ENCODE data around the gene KIF22. TPM values are rescaled to one million over a fixed set of nuclear protein-coding genes. Genes with fewer than 3 reads are reported as not detected.

KIF22 gene
- total RNA-seq, 4 donors from 2014 or later, result 31.9 to 157 (median 72.8) TPM

DNA sequence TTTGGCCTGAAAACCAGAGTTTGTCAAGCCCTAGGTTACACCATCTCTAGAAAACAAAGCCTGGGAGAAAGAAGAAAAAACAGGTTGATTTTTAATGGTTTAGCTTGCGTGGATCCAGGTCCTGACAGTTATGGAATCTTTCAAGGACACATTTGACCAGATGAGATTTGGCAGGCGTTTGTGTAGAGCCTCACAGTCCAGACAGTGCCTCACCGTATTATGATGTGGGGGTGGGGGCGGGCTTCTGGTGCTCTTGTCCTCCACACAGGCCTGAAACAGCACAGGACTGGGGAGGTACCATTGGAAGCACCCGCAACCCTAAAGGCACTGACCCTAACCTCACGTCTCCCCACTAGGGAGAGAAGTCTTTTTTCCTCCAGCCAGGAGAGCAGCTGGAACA, 49.3 kb downstream of the KIF22 start:
- H3K4me3 ChIP-seq, result no peak overlapping the region
- H3K4me1 ChIP-seq, result no peaks in the 10 kb centered on the region
- no peaks in the 10 kb centered on the region for H3K27me3 ChIP-seq
- no peaks in the 10 kb centered on the region for H3K9me3 ChIP-seq
- TF ChIP-seq CTCF (IDR thresholded peaks at IDR 0.05), result no peak
- TF ChIP-seq POLR2A (IDR thresholded peaks at IDR 0.05), result no peak
- DNase-seq, result no peak
- H3K36me3 ChIP-seq, result peaks cover 0 to 98% (median 0%) of the 10 kb centered on the region in 3 donors
- H3K27ac ChIP-seq, result no peak overlapping the region

- TF ChIP-seq POLR2A (IDR thresholded peaks at IDR 0.05), result no peak
- no peak for TF ChIP-seq CTCF (IDR thresholded peaks at IDR 0.05)
- no peaks in the 10 kb centered on the region for H3K27me3 ChIP-seq
- H3K9me3 ChIP-seq, result no peaks in the 10 kb centered on the region
- no peaks in the 10 kb centered on the region for H3K4me1 ChIP-seq
- no peak for DNase-seq
- no peak overlapping the region for H3K4me3 ChIP-seq
- H3K27ac ChIP-seq, result no peak overlapping the region
- H3K36me3 ChIP-seq, result peaks cover 0 to 98% (median 0%) of the 10 kb centered on the region in 3 donors
These were observed 49.7 kb downstream of the KIF22 start for GRCh38 chr16:29840240-29840639.

DNA sequence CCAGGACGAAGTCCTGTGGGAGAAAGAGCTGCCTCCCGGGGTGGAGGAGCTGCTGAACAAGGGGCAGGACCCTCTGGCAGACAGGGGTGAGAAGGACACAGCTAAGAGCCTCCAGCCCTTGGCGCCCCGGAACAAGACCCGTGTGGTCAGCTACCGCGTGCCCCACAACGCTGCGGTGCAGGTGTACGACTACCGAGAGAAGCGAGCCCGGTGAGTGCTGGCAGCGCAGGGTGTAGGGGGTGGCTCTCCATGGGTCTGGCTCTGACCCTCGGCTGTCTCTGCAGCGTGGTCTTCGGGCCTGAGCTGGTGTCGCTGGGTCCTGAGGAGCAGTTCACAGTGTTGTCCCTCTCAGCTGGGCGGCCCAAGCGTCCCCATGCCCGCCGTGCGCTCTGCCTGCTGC, 51.1 kb downstream of the KIF22 start:
- no peak for DNase-seq
- no peak overlapping the region for H3K4me3 ChIP-seq
- no peaks in the 10 kb centered on the region for H3K27me3 ChIP-seq
- TF ChIP-seq POLR2A (IDR thresholded peaks at IDR 0.05), result no peak
- no peak for TF ChIP-seq CTCF (IDR thresholded peaks at IDR 0.05)
- no peak overlapping the region for H3K27ac ChIP-seq
- H3K36me3 ChIP-seq, result peaks cover 0 to 98% (median 3%) of the 10 kb centered on the region in 3 donors
- H3K4me1 ChIP-seq, result no peaks in the 10 kb centered on the region
- no peaks in the 10 kb centered on the region for H3K9me3 ChIP-seq

DNA sequence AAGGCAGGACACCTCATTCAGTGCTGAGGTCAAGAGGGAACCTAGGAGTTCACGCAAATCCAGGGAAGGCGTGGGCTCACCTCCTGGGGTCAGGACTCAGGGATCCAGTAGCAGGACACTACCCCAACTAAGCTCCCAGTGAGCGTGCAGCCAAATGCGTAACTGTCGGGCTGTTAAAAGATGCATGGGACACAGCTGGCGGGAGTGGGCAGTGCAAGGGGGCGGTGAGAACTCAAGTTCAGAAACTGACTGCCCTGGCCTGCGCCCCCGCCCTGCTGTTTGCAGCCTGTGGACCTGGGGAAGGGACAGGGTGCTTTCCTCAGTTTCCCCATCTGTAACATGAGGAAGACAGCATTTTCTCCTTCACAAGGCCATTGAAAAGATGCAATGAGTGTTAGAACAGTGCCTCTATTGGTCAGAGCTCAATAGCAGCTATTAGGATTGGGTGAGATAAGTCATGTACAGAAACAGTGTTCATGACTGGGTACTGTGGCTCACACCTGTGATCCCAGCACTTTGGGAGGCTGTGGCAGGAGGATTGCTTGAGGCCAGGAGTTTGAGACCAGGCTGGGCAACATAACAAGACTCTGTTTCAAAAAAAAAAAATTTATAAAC, 52.3 kb downstream of the KIF22 start:
- Histone ChIP-seq H3K36me3 (peaks cover 0 to 98% (median 3%) of the 10 kb centered on the region in 3 donors), H3K27ac (no peak overlapping the region), H3K4me1 (no peaks in the 10 kb centered on the region), H3K9me3 (no peaks in the 10 kb centered on the region), H3K27me3 (no peaks in the 10 kb centered on the region), H3K4me3 (no peak overlapping the region)
- DNase-seq, result no peak
- TF ChIP-seq POLR2A (IDR thresholded peaks at IDR 0.05), result no peak
- TF ChIP-seq CTCF (IDR thresholded peaks at IDR 0.05), result peak in 2 of 6 experiments; percentile 5 to 7

- no peak for DNase-seq
- Histone ChIP-seq H3K36me3 (peaks cover 0 to 93% (median 3%) of the 10 kb centered on the region in 3 donors), H3K4me3 (no peak overlapping the region), H3K27ac (no peak overlapping the region), H3K9me3 (no peaks in the 10 kb centered on the region), H3K4me1 (no peaks in the 10 kb centered on the region), H3K27me3 (no peaks in the 10 kb centered on the region)
- TF ChIP-seq CTCF (IDR thresholded peaks at IDR 0.05) (no peak), POLR2A (IDR thresholded peaks at IDR 0.05) (no peak)
These were observed 53.4 kb downstream of the KIF22 start for GRCh38 chr16:29843931-29844330.

All from Peyer's patch (tissue), 4 donors.